CD4-positive, alpha-beta T cell (primary cell): Measurements from ENCODE around the gene PDGFC. TPM values are rescaled to one million over a fixed set of nuclear protein-coding genes. Genes with fewer than 3 reads are reported as not detected.

ENCODE experiments used
- ATAC-seq: fragments of 200-7000 bp; cut with Tn5 transposase; one replicate; pipeline ENCODE4 v1.10.0; 2022; ENCODE audit warnings: mild to moderate bottlenecking; ENCODE audit not compliant: poor library complexity
- CTCF ChIA-PET: fragments of 350-600 bp; sonication (Branson Sonifier 250); formaldehyde crosslinking; loops from one replicate; lab custom pipeline; 2021; ENCODE audit warnings: antibody characterized with exemption, inconsistent platforms; lab: Charles Lee
- POLR2A ChIA-PET: fragments of 350-600 bp; sonication (Branson Sonifier 250); formaldehyde crosslinking; loops from one replicate; lab custom pipeline; 2021; ENCODE audit warnings: antibody characterized with exemption, inconsistent platforms; lab: Charles Lee
- DNase-seq, 14 experiments: peaks; one replicate each; pipeline ENCODE4 v3.0.0-alpha.2; 2013 to 2020; ENCODE audit warnings: mixed read lengths in 2 of 14
- H3K27ac ChIP-seq, 2 donors: one replicate each; pipeline versions ENCODE4 v1.5.1 to v1.7.0; 2013; ENCODE audit warnings: low read length in 2 of 2, low read depth in 1 of 2, mild to moderate bottlenecking in 1 of 2
- H3K27me3 ChIP-seq, 2 experiments: 1 replicate in 1 of 2; 2 replicates in 1 of 2; pipeline versions ENCODE4 v1.6.1 to v1.7.0; 2013; ENCODE audit warnings: low read length in 2 of 2, control low read depth in 1 of 2, mild to moderate bottlenecking in 1 of 2, moderate library complexity in 1 of 2; ENCODE audit not compliant: insufficient read depth in 2 of 2, control insufficient read depth in 1 of 2
- H3K36me3 ChIP-seq: one replicate; pipeline ENCODE4 v1.6.1; 2013; ENCODE audit warnings: low read length, control low read depth; ENCODE audit not compliant: insufficient read depth
- H3K4me1 ChIP-seq: one replicate; pipeline ENCODE4 v1.6.1; 2013; ENCODE audit warnings: low read length, control low read depth; ENCODE audit not compliant: insufficient read depth
- H3K4me3 ChIP-seq: one replicate; pipeline ENCODE4 v1.5.1; 2013; ENCODE audit warnings: mild to moderate bottlenecking, low read length, moderate library complexity
- H3K9me3 ChIP-seq, 2 experiments: 1 replicate in 1 of 2; 2 replicates in 1 of 2; pipeline versions ENCODE4 v1.6.1 to v1.7.0; 2013; ENCODE audit warnings: low read length in 2 of 2, mild to moderate bottlenecking in 2 of 2, control low read depth in 1 of 2, moderate library complexity in 1 of 2; ENCODE audit not compliant: control insufficient read depth in 1 of 2, insufficient read depth in 1 of 2
- H3K27ac Mint-ChIP-seq: one replicate; pipeline ENCODE4 v1.8.0; 2020; ENCODE audit warnings: mixed read lengths
- H3K27me3 Mint-ChIP-seq: one replicate; pipeline ENCODE4 v1.8.0; 2021; ENCODE audit warnings: mixed read lengths
- H3K36me3 Mint-ChIP-seq: one replicate; pipeline ENCODE4 v1.8.0; 2021; ENCODE audit warnings: low read depth, mixed read lengths
- H3K4me1 Mint-ChIP-seq: one replicate; pipeline ENCODE4 v1.8.0; 2021; ENCODE audit warnings: low read depth, mixed read lengths
- H3K4me3 Mint-ChIP-seq: one replicate; pipeline ENCODE4 v1.8.0; 2020; ENCODE audit warnings: mild to moderate bottlenecking, mixed read lengths
- H3K9me3 Mint-ChIP-seq: one replicate; pipeline ENCODE4 v1.8.0; 2020; ENCODE audit warnings: mixed read lengths
- intact Hi-C, 2 experiments: fragments of 100-400 bp; cut with DNase I in 1 of 2; cut with micrococcal nuclease in 1 of 2; formaldehyde crosslinking; loops; one replicate each; pipeline versions ENCODE4 v1.15.1 to v1.9.0; 2023 to 2025; cut with DNase I, micrococcal nuclease
- total RNA-seq, 174 experiments: library from RNA in 2 of 174; stranded (reverse) in 2 of 174; gene quantifications; one replicate each; pipeline ENCODE4 v1.2.3 and lab custom pipeline; 2021 to 2026
- TF ChIP-seq, protein P1 (sequence below): fragments of 200-600 bp; IDR thresholded peaks from one replicate; pipeline ENCODE4 v1.8.0; 2022; ENCODE audit warnings: antibody characterized with exemption, mild to moderate bottlenecking

PDGFC gene
- total RNA-seq, 2 experiments from 2014 or later = not detected

DNA sequence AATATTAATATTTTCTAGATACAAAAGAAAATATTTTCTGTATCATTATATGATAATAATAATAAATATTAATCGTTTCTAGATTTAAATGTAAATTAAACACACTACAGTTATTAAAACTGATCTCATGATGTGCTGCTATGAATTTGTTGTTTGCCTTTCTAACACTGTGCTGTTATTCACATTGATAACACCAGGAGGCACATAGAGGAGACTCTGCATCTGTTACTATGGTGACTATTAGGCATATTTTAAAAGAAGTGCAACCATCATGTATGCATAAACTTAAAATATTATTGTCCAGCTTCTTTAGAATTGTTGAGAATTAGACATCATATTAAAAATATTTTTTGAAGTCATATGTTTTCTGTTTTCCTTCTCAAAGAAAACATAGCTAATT is 11.8 kb upstream of the PDGFC start:
- no peaks in the 10 kb centered on the region for H3K27me3 Mint-ChIP-seq
- no peaks in the 10 kb centered on the region for H3K4me1 ChIP-seq
- ATAC-seq (no peak), DNase-seq (no peak)
- no peak overlapping the region for H3K4me3 ChIP-seq
- ChIA-PET CTCF (no interaction called here), POLR2A (no interaction called here)
- H3K27ac Mint-ChIP-seq = no peak overlapping the region
- H3K4me3 Mint-ChIP-seq = no peak overlapping the region
- H3K36me3 Mint-ChIP-seq = no peaks in the 10 kb centered on the region
- no peaks in the 10 kb centered on the region for H3K4me1 Mint-ChIP-seq
- peaks cover 5% of the 10 kb centered on the region for H3K9me3 Mint-ChIP-seq
- no peak overlapping the region for H3K27ac ChIP-seq
- intact Hi-C loops = no loop called here
- H3K9me3 ChIP-seq = no peaks in the 10 kb centered on the region
- TF ChIP-seq, protein P1, sequence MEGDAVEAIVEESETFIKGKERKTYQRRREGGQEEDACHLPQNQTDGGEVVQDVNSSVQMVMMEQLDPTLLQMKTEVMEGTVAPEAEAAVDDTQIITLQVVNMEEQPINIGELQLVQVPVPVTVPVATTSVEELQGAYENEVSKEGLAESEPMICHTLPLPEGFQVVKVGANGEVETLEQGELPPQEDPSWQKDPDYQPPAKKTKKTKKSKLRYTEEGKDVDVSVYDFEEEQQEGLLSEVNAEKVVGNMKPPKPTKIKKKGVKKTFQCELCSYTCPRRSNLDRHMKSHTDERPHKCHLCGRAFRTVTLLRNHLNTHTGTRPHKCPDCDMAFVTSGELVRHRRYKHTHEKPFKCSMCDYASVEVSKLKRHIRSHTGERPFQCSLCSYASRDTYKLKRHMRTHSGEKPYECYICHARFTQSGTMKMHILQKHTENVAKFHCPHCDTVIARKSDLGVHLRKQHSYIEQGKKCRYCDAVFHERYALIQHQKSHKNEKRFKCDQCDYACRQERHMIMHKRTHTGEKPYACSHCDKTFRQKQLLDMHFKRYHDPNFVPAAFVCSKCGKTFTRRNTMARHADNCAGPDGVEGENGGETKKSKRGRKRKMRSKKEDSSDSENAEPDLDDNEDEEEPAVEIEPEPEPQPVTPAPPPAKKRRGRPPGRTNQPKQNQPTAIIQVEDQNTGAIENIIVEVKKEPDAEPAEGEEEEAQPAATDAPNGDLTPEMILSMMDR = no peak
- no peaks in the 10 kb centered on the region for H3K27me3 ChIP-seq
- H3K36me3 ChIP-seq = no peaks in the 10 kb centered on the region

DNA sequence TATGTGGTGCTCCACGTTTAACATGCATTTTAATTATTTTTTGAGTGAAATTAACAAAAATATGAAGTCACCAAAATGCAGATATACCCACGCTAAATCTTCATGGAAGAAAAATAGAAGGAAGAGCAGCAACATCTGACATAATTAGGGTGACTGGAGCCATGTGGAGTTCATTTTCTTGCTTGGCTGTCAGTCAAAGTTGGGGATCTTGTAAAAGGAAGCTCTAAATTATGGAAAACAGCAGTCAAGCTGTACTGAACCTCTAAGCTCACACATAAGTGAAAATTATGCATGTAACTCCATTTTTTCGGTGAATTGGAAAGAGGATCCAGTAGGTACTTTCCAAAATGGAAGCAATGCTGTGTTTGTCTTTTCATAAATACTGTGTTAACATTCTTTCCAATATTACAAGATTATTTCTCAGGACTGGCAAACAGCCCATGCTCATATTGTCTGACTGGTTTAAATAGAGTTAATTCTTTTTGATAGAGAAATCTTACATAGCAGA is 9.7 kb upstream of the PDGFC start:
- intact Hi-C loops = no loop called here
- no peaks in the 10 kb centered on the region for H3K27me3 ChIP-seq
- no peak for ATAC-seq
- DNase-seq = no peak
- no peak overlapping the region for H3K4me3 ChIP-seq
- no peaks in the 10 kb centered on the region for H3K36me3 ChIP-seq
- H3K4me1 ChIP-seq = no peaks in the 10 kb centered on the region
- no peaks in the 10 kb centered on the region for H3K36me3 Mint-ChIP-seq
- ChIA-PET CTCF (no interaction called here), POLR2A (no interaction called here)
- TF ChIP-seq, protein P1 = no peak
- peaks cover 3% of the 10 kb centered on the region for H3K9me3 Mint-ChIP-seq
- H3K27me3 Mint-ChIP-seq = no peaks in the 10 kb centered on the region
- H3K27ac Mint-ChIP-seq = no peak overlapping the region
- H3K9me3 ChIP-seq = no peaks in the 10 kb centered on the region
- H3K27ac ChIP-seq = no peak overlapping the region
- H3K4me3 Mint-ChIP-seq = no peak overlapping the region
- no peaks in the 10 kb centered on the region for H3K4me1 Mint-ChIP-seq

DNA sequence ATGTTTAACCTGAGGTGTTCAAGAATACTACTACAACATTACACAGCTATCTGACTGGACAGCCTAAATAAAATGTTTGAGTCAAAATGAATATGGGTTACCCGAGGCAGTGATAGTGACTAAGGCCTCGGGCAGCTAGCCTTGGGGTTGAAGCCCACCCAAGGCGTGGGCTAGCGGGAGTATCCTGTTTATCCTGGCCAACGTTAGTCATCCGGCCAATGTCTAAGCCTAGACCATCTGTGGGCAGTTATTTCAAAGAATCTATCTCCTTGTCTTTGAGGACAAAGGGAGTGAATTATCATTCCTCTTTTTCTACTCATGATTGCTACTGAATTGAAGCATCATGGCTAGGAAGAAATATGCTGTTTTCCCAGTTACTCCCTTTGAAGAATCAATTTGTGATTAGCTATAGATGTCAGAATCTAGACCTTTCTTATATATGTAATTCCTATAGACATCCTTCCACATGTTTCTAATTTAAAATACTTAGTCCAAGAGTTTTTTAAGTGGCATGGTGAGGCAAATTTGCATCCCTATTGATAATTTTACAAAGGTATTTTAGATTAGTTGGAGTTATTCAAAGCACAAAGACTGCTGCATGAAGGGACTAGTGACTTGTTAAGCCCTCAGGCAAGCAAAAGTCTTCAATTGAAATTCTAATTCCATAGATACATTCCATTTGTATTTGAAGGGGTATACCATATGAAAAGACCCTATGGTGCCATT is 6.0 kb upstream of the PDGFC start:
- Mint-ChIP-seq H3K36me3 (no peaks in the 10 kb centered on the region), H3K4me1 (no peaks in the 10 kb centered on the region), H3K27ac (no peak overlapping the region), H3K4me3 (no peak overlapping the region), H3K27me3 (peaks cover 28% of the 10 kb centered on the region), H3K9me3 (peaks cover 3% of the 10 kb centered on the region)
- Histone ChIP-seq H3K36me3 (no peaks in the 10 kb centered on the region), H3K9me3 (no peaks in the 10 kb centered on the region), H3K4me3 (no peak overlapping the region), H3K27ac (no peak overlapping the region), H3K4me1 (no peaks in the 10 kb centered on the region), H3K27me3 (peaks cover 0 to 8% of the 10 kb centered on the region in 2 experiments)
- POLR2A ChIA-PET = no interaction called here
- intact Hi-C loops = no loop called here
- ATAC-seq (no peak), DNase-seq (no peak)
- CTCF ChIA-PET = no interaction called here
- TF ChIP-seq, protein P1 = no peak
